SIG-M5 treated with dmso at 0.1 percent for 504 hours (cell line): ENCODE data around the gene ADAM15.
A peak's percentile ranks its signal among the peaks of the same experiment; 100 is the strongest.

Experiments used
- DNase-seq: peaks from one replicate; lab custom pipeline; 2025; ENCODE audit not compliant: unreplicated experiment; lab: John Stamatoyannopoulos, UW

ADAM15 gene

GRCh38 chr1:155050560-155051341 lies at the start of gene ADAM15:
TSS of gene ADAM15 (plus strand) at chr1:155051316. CDS start at chr1:155051387, 71 bp downstream.
- peak; percentile 86 for DNase-seq

DNA sequence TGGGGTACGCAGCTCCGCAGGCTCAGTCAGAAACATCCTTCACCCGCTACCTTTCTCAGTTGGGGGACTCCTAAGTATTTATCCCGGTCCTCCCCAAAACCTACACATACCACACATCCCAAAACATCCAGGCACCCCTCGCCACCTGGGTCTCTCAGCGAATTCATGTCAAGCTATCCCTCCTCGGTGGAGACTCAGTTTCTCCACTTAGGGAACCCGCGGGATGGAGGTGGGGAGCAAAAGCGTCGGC lies 49.8 kb upstream of the ADAM15 start:
- peak; percentile 87 for DNase-seq

DNA sequence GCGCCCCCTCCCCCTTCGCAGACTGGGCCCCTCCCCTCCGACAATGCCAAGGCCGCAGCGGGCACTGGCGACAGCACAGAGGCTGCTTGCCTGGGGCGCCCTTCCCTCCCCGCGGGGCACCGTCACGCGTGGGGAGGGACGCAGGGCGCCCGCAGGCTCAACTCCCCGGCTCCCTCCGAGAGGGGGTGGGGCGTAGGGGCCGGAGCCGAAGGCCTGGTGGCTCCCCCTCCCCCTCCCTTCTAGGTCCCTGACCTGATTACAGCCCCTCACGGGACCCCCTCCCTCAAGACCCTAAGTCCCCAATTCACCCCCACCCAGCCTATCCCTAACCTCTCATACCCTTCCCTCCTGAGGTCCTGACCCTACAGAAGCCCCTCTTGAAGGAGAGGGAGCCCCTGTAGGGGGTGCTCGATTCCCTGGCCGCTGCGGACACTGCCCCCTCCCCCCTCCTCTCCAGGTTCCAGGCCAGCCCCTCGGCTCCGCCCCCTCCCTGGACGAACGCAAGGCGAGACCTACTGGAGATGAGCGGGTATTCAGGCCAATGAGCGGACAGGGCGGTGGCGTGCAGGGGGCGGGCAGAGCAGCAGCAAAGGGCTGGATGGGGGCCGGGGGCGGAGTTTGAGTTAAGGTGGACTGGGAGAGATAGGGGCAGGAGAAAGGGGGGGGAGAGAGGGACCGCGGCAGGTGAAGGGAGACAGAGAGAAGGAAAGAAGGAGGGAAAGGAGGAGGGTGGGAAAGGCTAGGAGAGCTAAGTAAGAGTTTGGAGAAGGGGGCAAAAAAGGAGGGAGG lies 49.2 kb upstream of the ADAM15 start:
- peak; percentile 100 for DNase-seq

DNA sequence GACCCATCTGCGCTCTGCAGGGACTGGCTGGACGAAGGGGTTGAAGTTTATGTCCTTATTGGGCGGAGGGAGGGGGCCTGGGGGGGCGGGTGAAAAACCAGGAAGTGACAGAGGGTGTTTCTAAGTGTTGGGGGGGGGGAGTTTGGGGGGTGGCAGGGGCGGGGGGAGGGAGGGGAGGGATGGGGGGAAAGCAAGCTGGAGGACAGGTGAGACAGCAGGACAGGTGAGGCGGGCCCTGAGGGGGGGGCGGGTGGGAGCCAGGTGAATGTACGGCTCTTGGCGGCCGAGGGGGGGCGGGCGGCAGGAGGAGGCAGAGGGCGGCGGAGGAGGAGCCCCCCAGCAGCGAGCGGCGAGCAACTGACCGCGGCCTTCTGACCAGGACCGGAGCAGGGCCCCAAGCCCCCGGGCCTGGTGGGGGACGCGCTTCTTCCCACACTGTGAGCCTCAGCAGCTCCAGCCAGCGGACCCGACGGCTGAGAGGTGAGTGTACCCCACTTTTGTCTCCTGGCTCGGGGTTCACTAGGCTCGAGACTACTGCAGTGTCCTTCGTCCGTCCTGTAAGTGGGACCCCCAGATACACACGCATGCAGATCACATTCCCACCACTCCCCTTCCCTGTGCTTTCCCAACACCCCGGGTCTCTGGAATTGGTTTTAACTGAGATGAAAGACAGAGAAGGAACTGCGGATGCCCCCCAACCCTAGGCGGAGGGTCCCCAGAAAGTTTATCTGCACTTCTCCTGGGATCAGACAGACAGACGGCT lies 48.5 kb upstream of the ADAM15 start, which contains the start of gene ZBTB7B:
TSS of gene ZBTB7B (plus strand) at position 339 of the 763 bp plus-strand sequence. CDS start 11,859 bp downstream, outside the sequence.
- peak; percentile 95 for DNase-seq

- DNase-seq: no peak
Observed at GRCh38 chr1:155003227-155003765, 47.8 kb upstream of the ADAM15 start.

DNA sequence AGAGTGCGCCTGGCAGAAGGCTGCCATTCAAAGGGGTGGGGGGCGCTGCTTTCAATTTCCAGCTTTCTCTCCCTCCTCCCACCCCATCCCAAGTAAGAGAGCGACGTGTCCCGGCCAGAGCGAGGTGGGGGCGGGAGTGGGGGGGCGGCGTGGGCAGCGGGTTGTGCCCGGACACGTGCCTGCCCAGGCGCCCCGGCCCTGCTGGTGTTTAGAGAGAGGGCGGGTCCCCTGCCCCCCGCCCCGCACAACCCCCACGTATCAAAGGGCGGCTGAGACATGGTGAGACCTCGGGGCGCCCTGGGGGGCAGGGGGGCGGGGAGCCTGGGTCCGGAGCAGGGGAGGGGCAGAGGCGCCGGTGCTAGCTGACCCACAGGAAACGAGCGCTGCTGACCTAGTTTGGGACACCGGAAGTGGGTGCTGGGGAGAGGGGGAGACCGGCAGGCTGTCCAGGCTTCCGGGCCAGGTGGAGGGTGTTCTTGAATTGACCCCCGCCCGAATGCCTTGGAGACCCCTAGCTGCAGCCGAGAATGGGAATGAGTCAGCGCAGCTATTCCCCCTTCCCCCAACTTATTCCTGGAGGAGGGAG lies 47.3 kb upstream of the ADAM15 start:
- DNase-seq: no peak

DNA sequence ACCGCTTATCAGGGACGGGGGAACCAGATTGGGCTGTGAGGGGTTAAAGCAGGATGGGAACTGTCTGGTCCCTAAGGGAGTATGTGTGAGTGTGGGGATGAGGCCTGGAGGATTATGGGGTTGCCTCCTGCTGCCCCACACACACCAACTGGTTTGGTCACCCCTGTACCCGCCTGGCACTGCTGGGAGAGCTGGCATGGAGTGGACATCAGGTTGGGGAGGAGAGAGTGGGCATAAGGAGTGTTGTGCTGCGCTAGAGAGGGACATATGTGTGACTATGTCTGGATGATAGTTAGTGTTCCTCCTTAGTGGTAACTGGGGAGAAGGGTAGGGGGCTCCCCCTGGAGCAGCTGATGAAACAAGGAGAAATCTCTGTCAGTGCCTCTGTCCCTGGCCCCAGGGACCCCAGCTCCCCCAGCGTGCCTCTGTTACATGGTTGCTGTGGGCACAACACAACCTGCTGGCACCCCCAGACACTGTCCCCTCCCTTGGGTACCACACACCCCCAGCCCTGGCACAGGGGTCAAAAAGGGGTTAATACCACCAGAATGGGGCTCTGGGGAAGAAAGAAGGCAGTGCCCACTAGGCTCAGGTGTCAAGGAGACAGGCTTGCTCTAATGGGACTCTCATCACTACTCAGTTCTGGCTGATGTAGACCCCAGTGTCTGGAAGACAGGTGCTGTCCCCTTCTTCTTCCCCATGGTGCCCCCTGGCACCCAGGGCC lies 46.6 kb upstream of the ADAM15 start:
- no peak for DNase-seq

- DNase-seq: no peak
Observed at GRCh38 chr1:155005076-155006011, 45.8 kb upstream of the ADAM15 start.

- DNase-seq: peak; percentile 92
Observed at GRCh38 chr1:155006601-155007101, 44.5 kb upstream of the ADAM15 start.

DNA sequence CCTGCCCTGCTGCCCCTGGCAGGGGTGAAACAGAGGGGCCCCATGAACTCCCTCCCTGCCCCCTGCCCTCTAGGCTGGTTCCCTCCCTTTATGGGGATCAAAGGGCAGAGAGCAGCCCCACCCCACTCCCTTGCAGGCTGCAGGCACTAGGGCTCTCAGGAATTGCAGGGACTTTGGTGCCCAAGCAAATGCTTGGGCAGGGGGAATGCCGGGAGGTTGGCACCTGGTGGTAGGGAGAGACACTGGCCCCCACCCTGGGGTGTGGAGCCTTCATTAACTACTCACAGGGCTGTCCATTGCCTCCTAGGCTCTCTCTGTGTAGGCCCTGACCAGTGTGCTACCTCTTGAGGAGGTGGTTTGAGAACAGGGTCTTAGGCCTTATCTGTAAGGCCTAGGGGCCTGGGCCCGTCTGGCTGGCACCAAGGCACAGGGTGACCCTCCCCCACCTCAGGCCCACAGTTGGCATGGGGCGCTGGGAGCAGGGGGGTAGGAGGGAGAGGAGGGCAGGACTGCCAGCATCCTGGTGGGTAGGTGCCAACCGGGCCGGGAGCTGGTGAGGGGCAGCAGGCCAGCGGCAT lies 43.8 kb upstream of the ADAM15 start:
- no peak for DNase-seq

DNA sequence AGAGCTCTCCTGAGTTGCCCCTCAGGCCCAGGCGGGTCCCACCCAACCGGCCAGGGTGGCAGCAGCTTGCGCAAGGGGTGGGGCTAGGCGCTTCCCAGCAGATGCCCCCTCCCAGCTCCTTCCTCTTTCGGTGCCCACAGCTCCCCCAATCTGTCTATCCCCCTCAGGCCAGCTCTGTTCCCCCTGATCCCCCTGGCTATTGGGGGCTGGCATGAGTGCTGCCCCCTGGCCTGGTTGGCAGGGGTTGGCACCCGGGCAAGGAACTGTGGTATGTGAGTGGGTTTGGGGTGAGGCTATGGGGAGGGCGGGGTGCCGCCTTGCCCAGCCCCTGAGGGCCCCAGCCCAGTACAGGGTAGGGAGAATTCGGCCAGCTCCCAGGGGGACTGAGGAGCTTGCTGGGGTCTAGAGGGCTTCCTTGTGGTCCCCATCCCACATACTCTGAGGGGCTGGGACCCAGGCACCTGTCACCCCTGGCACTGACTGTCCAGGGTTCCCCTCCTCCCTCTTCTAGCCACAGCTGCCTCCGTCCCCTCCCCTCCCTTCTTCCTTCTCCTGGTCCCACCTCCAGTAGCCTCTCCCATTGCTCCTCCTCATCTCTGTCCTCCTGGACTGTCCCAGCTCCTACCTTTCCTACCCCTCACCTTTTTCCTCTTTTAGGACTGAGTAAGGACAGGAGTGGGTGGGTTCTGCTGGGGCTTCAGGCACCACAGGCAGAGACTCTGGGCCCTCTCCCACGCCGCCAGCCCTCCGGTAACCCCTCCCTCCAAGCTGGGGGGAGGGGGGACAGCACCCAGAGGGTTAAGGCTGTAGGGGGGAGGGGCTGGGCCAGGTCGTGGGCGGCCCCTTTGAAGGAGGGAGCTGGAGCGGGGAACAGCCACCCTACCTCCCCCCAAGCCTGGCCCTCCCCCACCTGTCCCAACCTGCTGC lies 42.8 kb upstream of the ADAM15 start:
- DNase-seq: peak; percentile 80

- no peak for DNase-seq
Observed at GRCh38 chr1:155009221-155009711, 41.9 kb upstream of the ADAM15 start.

DNA sequence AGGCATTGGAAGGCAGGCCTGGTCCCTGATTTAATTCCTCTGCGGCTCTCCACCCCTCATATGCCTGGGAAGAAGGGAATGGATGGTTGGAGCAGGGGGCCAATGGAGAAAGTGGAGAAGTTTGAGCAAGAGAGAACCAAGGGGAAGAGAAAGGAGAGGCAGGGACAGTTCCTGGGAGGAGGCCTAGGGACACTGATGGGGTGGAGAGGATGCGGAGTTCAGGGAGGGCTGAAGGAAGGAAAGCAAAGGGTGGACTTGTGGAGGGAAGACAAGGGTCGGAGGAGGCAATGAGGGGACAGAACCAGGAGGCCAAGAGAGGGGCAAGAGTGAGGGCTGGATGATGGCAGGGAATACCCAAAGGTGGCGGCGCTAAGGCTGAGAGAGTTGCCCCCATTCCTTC lies 41.4 kb upstream of the ADAM15 start:
- no peak for DNase-seq

DNA sequence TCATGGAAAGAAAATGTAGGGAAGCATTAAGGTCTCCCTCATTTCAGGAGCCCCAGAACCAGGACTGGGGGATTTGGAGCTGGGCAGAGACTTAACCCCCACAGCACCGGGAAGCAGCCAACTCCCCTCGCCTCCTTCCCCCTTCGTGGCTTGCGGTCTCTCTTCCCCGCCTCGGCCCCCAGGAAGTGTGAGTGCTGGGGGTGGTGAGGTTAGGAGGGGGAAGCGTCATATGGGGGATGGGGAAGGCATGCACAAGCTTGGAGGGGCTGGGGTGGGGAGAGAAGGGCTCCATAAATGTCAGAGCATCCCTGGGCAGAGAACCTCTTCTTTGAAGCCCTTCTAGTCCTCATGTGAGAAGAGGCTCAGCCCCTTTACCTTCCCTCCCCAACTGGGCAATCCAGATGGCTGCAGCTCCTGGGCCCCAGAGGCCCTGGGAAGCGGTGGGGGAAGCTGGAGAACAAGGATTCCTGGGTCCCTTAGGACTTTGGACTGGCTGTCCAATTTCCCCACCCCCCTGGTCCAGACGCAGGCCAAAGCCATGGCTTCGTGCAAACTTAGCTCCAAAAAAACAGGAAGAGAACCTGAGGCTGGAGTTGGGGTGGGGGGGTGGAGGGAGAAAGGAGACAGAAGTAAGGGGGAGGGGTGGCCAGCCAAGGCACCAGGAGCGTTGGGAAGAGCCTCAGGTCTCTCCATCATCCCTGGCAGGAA lies 40.8 kb upstream of the ADAM15 start:
- DNase-seq: peak; percentile 80

- DNase-seq: no peak
Observed at GRCh38 chr1:155011004-155011416, 40.1 kb upstream of the ADAM15 start.

DNA sequence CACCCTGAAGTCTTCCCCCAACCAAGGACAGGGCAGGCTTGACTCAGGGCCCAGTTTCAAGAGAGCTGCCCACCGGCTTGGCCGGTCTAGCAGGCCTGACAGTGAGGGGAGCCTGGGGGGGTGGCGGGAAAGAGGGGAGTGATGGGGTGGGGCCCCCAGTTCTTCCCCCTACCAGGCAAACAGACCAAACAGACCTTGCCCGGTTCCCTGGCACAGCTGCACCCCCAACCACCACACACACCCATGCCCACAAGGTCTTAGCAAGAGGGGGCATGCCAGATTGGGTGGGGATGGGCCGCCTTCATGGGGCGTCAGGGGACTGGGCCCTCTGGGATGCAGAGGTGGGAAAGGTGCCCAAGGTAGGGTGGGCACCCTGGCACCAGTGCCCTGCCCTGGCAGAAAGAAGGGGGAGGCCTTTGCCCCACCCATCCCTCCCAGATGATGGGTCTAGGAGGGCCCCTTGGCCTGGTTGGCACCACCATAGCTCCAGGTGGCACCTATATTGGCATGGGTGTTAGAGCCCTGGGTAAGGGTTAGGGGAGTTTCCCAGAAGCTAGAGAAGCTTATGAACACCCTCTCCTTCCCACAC lies 39.6 kb upstream of the ADAM15 start:
- no peak for DNase-seq
